SIG-M5 treated with dmso at 0.1 percent for 504 hours (cell line): Measurements from ENCODE around the gene ANKMY1.
"Not testable (repeated sequence)": the region's sequence is repeated elsewhere in the genome, so short reads cannot be mapped to it uniquely, and the experiment has no call there.

Experiments used
- DNase-seq: peaks from one replicate; lab custom pipeline; 2025; ENCODE audit not compliant: unreplicated experiment; lab: John Stamatoyannopoulos, UW

ANKMY1 gene

GRCh38 chr2:240507060-240507777, 50.6 kb downstream of the ANKMY1 start:
- DNase-seq, result no peak

GRCh38 chr2:240506406-240507059, 51.3 kb downstream of the ANKMY1 start:
- no peak for DNase-seq

- DNase-seq, result no peak
Measured at GRCh38 chr2:240505910-240506309, 51.9 kb downstream of the ANKMY1 start.

GRCh38 chr2:240503848-240504247, 53.9 kb downstream of the ANKMY1 start:
- no peak for DNase-seq

- DNase-seq, result no peak
Measured at GRCh38 chr2:240503375-240503774, 54.4 kb downstream of the ANKMY1 start.

- DNase-seq, result no peak
Measured at GRCh38 chr2:240502430-240503121, 55.2 kb downstream of the ANKMY1 start.

- no peak for DNase-seq
Measured at GRCh38 chr2:240502059-240502429, 55.7 kb downstream of the ANKMY1 start.

- no peak for DNase-seq
Measured at GRCh38 chr2:240501531-240501991, 56.2 kb downstream of the ANKMY1 start.

GRCh38 chr2:240500561-240501423, 57.0 kb downstream of the ANKMY1 start:
- no peak for DNase-seq

GRCh38 chr2:240499309-240500301, 58.2 kb downstream of the ANKMY1 start:
- no peak for DNase-seq

GRCh38 chr2:240498958-240499260, 58.9 kb downstream of the ANKMY1 start:
- no peak for DNase-seq

- DNase-seq, result no peak
Measured at GRCh38 chr2:240498171-240498957, 59.4 kb downstream of the ANKMY1 start.

GRCh38 chr2:240497082-240497481, 60.7 kb downstream of the ANKMY1 start:
- DNase-seq, result not testable (repeated sequence)

- DNase-seq, result not testable (repeated sequence)
Measured at GRCh38 chr2:240494942-240495341, 62.8 kb downstream of the ANKMY1 start.

GRCh38 chr2:240494194-240494793, 63.5 kb downstream of the ANKMY1 start:
- DNase-seq, result no peak

GRCh38 chr2:240491483-240491882, 66.3 kb downstream of the ANKMY1 start:
- DNase-seq, result no peak

GRCh38 chr2:240482141-240482540, 75.6 kb downstream of the ANKMY1 start:
- no peak for DNase-seq

GRCh38 chr2:240481720-240482119, 76.1 kb downstream of the ANKMY1 start:
- no peak for DNase-seq
